Liver (tissue), 3 donors: ENCODE results near the gene MUL1.

ENCODE experiments used
- GABPA ChIP-seq, 2 donors: IDR thresholded peaks in 1 of 2; conservative IDR thresholded peaks in 1 of 2; 2 replicates each; pipeline ENCODE4 v1.6.1; 2016; ENCODE audit warnings: antibody characterized with exemption in 2 of 2, mild to moderate bottlenecking in 1 of 2, moderate library complexity in 1 of 2
- HNF4A ChIP-seq, 2 donors: conservative IDR thresholded peaks; 2 replicates each; pipeline ENCODE4 v1.6.1; 2016; ENCODE audit warnings: antibody characterized with exemption in 2 of 2, mild to moderate bottlenecking in 2 of 2
- HNF4G ChIP-seq: IDR thresholded peaks from 2 replicates; pipeline ENCODE4 v1.6.1; 2016; ENCODE audit warnings: antibody characterized with exemption
- JUND ChIP-seq, 2 donors: IDR thresholded peaks; 2 replicates each; pipeline ENCODE4 v1.6.1; 2016; ENCODE audit warnings: antibody characterized with exemption in 2 of 2
- RAD21 ChIP-seq, 2 donors: IDR thresholded peaks; 2 replicates each; pipeline ENCODE4 v1.6.1; 2016; ENCODE audit warnings: antibody characterized with exemption in 2 of 2, mild to moderate bottlenecking in 2 of 2
- SP1 ChIP-seq: IDR thresholded peaks from 2 replicates; pipeline ENCODE4 v1.6.1; 2018; ENCODE audit warnings: antibody characterized with exemption, mild to moderate bottlenecking
- TAF1 ChIP-seq: conservative IDR thresholded peaks from 2 replicates; pipeline ENCODE4 v1.6.1; 2016; ENCODE audit warnings: antibody characterized with exemption, mild to moderate bottlenecking
- YY1 ChIP-seq: IDR thresholded peaks from 2 replicates; pipeline ENCODE4 v1.6.1; 2016; ENCODE audit warnings: antibody characterized with exemption, mild to moderate bottlenecking
- TF ChIP-seq, protein P1 (sequence below): fragments of 150-350 bp; IDR thresholded peaks from 2 replicates; pipeline ENCODE4 v1.5.1; 2017; ENCODE audit warnings: improper control_type of control experiment, low read depth, low read length; ENCODE audit not compliant: missing input control
- TF ChIP-seq, protein P2 (sequence below): IDR thresholded peaks from 2 replicates; pipeline ENCODE4 v1.6.1; 2016; ENCODE audit warnings: antibody characterized with exemption, mild to moderate bottlenecking
- TF ChIP-seq, protein P3 (sequence below): IDR thresholded peaks from 2 replicates; pipeline ENCODE4 v1.6.1; 2016; ENCODE audit warnings: antibody characterized with exemption
- donor health status: healthy.
- donor health status: healthy.

DNA sequence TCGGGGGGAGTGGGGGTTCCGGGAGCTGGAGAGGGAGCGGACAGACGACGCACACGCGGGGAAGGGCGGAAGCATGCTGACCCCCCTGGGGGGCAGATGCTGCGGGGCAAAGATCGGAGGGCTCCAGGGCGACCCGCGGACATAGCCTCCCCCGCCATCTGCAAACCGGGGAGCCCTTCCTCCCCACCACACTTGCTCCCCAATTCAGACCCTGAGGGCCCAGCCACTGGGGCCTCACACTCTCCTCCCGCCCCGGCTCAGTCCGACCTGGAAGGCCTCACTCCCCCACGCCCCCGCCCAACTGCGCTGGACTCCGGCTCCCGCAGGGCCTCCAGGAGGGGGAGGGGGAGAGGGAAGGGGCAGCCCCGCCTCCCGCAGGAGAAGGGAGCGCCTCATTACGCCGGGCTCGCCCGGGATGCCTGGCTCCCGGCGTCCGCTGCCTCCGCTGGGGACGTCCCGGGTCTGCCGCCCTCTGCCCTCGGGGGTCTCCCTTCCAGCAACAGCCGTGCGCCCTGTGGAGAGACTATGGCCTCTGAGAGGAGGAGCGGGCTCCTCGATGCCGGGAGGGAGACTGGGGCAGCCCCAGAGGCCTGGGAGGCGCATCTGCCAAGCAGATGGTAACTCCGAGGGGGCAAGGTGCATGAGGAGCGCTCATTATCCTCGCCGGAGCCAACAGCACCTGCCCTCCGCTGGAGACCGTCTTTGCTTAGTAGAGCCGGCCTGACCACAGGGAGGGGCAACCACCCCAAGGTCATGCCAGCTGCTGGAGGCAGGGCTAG is 21.3 kb downstream of the MUL1 start:
- TF ChIP-seq TAF1 = no peak
- no peak for TF ChIP-seq JUND (IDR thresholded peaks at IDR 0.05)
- no peak for TF ChIP-seq GABPA (IDR thresholded peaks at IDR 0.05 in 1 of 2, conservative IDR thresholded peaks at IDR 0.05 in 1 of 2)
- TF ChIP-seq, protein P1, sequence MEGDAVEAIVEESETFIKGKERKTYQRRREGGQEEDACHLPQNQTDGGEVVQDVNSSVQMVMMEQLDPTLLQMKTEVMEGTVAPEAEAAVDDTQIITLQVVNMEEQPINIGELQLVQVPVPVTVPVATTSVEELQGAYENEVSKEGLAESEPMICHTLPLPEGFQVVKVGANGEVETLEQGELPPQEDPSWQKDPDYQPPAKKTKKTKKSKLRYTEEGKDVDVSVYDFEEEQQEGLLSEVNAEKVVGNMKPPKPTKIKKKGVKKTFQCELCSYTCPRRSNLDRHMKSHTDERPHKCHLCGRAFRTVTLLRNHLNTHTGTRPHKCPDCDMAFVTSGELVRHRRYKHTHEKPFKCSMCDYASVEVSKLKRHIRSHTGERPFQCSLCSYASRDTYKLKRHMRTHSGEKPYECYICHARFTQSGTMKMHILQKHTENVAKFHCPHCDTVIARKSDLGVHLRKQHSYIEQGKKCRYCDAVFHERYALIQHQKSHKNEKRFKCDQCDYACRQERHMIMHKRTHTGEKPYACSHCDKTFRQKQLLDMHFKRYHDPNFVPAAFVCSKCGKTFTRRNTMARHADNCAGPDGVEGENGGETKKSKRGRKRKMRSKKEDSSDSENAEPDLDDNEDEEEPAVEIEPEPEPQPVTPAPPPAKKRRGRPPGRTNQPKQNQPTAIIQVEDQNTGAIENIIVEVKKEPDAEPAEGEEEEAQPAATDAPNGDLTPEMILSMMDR = no peak
- TF ChIP-seq, protein P2, sequence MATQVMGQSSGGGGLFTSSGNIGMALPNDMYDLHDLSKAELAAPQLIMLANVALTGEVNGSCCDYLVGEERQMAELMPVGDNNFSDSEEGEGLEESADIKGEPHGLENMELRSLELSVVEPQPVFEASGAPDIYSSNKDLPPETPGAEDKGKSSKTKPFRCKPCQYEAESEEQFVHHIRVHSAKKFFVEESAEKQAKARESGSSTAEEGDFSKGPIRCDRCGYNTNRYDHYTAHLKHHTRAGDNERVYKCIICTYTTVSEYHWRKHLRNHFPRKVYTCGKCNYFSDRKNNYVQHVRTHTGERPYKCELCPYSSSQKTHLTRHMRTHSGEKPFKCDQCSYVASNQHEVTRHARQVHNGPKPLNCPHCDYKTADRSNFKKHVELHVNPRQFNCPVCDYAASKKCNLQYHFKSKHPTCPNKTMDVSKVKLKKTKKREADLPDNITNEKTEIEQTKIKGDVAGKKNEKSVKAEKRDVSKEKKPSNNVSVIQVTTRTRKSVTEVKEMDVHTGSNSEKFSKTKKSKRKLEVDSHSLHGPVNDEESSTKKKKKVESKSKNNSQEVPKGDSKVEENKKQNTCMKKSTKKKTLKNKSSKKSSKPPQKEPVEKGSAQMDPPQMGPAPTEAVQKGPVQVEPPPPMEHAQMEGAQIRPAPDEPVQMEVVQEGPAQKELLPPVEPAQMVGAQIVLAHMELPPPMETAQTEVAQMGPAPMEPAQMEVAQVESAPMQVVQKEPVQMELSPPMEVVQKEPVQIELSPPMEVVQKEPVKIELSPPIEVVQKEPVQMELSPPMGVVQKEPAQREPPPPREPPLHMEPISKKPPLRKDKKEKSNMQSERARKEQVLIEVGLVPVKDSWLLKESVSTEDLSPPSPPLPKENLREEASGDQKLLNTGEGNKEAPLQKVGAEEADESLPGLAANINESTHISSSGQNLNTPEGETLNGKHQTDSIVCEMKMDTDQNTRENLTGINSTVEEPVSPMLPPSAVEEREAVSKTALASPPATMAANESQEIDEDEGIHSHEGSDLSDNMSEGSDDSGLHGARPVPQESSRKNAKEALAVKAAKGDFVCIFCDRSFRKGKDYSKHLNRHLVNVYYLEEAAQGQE = no peak
- TF ChIP-seq, protein P3, sequence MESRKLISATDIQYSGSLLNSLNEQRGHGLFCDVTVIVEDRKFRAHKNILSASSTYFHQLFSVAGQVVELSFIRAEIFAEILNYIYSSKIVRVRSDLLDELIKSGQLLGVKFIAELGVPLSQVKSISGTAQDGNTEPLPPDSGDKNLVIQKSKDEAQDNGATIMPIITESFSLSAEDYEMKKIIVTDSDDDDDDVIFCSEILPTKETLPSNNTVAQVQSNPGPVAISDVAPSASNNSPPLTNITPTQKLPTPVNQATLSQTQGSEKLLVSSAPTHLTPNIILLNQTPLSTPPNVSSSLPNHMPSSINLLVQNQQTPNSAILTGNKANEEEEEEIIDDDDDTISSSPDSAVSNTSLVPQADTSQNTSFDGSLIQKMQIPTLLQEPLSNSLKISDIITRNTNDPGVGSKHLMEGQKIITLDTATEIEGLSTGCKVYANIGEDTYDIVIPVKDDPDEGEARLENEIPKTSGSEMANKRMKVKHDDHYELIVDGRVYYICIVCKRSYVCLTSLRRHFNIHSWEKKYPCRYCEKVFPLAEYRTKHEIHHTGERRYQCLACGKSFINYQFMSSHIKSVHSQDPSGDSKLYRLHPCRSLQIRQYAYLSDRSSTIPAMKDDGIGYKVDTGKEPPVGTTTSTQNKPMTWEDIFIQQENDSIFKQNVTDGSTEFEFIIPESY = no peak
- peak in 1 of 2 donors; percentile 7 for TF ChIP-seq RAD21 (IDR thresholded peaks at IDR 0.05)
- TF ChIP-seq HNF4G = peak; percentile 10
- TF ChIP-seq HNF4A (conservative IDR thresholded peaks at IDR 0.05) = peak in 1 of 2 donors; percentile 41
- TF ChIP-seq SP1 = peak; percentile 41
- no peak for TF ChIP-seq YY1
